HepG2 (cell line): ENCODE measurements around the gene TMEM121. TPM values are rescaled to one million over a fixed set of nuclear protein-coding genes. Genes with fewer than 3 reads are reported as not detected.
A peak's percentile ranks its signal among the peaks of the same experiment; 100 is the strongest.

Experiments
- BRCA1 ChIP-seq: sonication (generic); formaldehyde crosslinking; IDR thresholded peaks from 2 replicates; pipeline ENCODE4 v1.4.0; 2020; ENCODE audit warnings: missing genetic modification reagents
- ELF4 ChIP-seq: sonication (generic); formaldehyde crosslinking; IDR thresholded peaks from 2 replicates; pipeline ENCODE4 v1.5.0; 2020; ENCODE audit warnings: missing genetic modification reagents, mild to moderate bottlenecking, moderate library complexity, borderline replicate concordance
- FOXA3 ChIP-seq: IDR thresholded peaks from 2 replicates; pipeline ENCODE4 v1.6.1; 2016; ENCODE audit warnings: missing genetic modification reagents, missing compliant biosample characterization
- KAT8 ChIP-seq: IDR thresholded peaks from 2 replicates; pipeline ENCODE4 v1.6.1; 2016; ENCODE audit warnings: missing genetic modification reagents, missing compliant biosample characterization
- POLR2A ChIP-seq, 2 experiments: IDR thresholded peaks; 2 replicates each; pipeline ENCODE4 v1.6.1; 2011; ENCODE audit warnings: low read depth in 2 of 2, low read length in 2 of 2, mild to moderate bottlenecking in 1 of 2, moderate library complexity in 1 of 2; ENCODE audit not compliant: insufficient read depth in 1 of 2
- PPARG ChIP-seq: conservative IDR thresholded peaks from 2 replicates; pipeline ENCODE4 v1.6.1; 2016; ENCODE audit warnings: missing biosample characterization, missing genetic modification reagents
- RAD51 ChIP-seq: fragments of 450-650 bp; IDR thresholded peaks from 2 replicates; pipeline ENCODE4 v1.6.1; 2016; ENCODE audit warnings: borderline replicate concordance
- ZBTB42 ChIP-seq: sonication (generic); formaldehyde crosslinking; IDR thresholded peaks from 2 replicates; pipeline ENCODE4 v1.5.0; 2020; ENCODE audit warnings: mild to moderate bottlenecking, missing genetic modification reagents
- ZNF749 ChIP-seq: sonication (generic); formaldehyde crosslinking; IDR thresholded peaks from 2 replicates; pipeline ENCODE4 v1.8.0; 2022; ENCODE audit warnings: mild to moderate bottlenecking, missing genetic modification reagents, moderate library complexity, borderline replicate concordance
- polyA plus RNA-seq, 8 experiments: library from polyadenylated mRNA; depleted of rRNA in 3 of 8; stranded (reverse) in 7 of 8; unstranded in 1 of 8; fragments of >200 nt; fragmentation: Illumina TruSeq in 4 of 8; extraction: Trizol in 4 of 8; gene quantifications; 2 replicates each; pipeline versions ENCODE4 v1.2.1 to v1.2.3, GENCODE V29; 2011 to 2016; ENCODE audit warnings: low read depth in 4 of 8, missing spikeins in 1 of 8, mixed read lengths in 1 of 8; ENCODE audit not compliant: insufficient read depth in 1 of 8
- total RNA-seq, 5 experiments: library from RNA; depleted of rRNA; stranded (reverse); fragments of >200 nt; fragmentation: Illumina TruSeq; extraction: Trizol; gene quantifications; 2 replicates each; pipeline ENCODE4 v1.2.3, GENCODE V29; 2016; ENCODE audit warnings: low read depth in 1 of 5
- TF ChIP-seq, protein P1 (sequence below): sonication (generic); formaldehyde crosslinking; IDR thresholded peaks from 2 replicates; pipeline ENCODE4 v1.5.1; 2020; ENCODE audit warnings: missing genetic modification reagents, mild to moderate bottlenecking, borderline replicate concordance
- TF ChIP-seq, protein P2 (sequence below): sonication (generic); formaldehyde crosslinking; IDR thresholded peaks from 2 replicates; pipeline ENCODE4 v1.4.0; 2020; ENCODE audit warnings: mild to moderate bottlenecking, missing genetic modification reagents
- TF ChIP-seq, protein P3 (sequence below): IDR thresholded peaks from 2 replicates; pipeline ENCODE4 v1.6.1; 2016
- TF ChIP-seq, protein P4 (sequence below), 2 experiments: sonication (generic) in 1 of 2; formaldehyde crosslinking in 1 of 2; IDR thresholded peaks; 2 replicates each; pipeline versions ENCODE4 v1.6.1 to v1.9.0; 2014 to 2022; ENCODE audit warnings: antibody characterized with exemption in 1 of 2, borderline replicate concordance in 1 of 2, inconsistent platforms in 1 of 2, low read depth in 1 of 2, missing genetic modification reagents in 1 of 2

TMEM121 gene
- total and polyA plus RNA-seq, 2 of the 13 experiments (the other 11 are each of a cell fraction or from before 2014, with no cell fraction given): 6.6 to 19.0 TPM

DNA sequence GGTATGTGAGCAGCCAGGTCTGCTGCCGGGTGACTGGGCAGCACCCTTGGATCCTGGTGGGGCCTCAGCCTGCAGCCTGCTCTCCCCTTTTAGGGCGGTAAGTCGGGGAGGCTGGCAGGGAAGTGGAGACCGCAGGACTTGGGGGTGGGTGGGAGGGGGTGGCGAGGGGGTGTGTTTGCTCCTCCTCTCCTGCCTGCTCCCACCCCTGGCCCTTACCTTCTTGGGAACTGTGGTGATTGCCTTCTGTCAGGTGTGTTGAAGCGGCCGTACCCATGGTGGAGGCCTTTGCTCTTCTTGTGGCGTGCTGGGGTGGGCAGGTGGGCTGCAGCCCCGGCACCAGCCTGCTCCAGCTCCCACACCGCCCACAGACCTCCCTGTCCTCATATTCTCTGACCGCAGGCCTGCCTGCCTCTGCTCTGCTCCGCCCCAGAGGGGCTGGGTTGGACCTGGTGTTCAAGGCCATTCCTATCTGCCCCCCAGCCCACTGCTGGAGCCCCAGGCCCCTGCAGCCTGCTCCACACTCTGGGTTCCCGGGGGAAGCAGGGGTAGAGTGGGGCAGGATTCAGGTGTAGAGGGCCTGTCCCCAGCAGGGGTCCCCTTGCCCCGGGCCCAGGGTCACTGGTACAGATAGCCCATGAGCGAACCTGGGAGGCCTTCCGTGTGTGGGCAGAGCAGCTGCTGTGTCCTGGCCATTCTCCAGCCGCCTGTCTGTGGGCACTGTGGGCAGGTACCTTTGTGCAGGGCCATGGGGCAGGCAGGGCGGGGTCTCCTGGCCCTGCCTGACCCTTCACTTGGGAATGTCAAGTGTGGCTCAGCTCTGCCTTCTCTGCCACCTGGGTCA lies 30.2 kb upstream of the TMEM121 start (continued):
- TF ChIP-seq, protein P1, sequence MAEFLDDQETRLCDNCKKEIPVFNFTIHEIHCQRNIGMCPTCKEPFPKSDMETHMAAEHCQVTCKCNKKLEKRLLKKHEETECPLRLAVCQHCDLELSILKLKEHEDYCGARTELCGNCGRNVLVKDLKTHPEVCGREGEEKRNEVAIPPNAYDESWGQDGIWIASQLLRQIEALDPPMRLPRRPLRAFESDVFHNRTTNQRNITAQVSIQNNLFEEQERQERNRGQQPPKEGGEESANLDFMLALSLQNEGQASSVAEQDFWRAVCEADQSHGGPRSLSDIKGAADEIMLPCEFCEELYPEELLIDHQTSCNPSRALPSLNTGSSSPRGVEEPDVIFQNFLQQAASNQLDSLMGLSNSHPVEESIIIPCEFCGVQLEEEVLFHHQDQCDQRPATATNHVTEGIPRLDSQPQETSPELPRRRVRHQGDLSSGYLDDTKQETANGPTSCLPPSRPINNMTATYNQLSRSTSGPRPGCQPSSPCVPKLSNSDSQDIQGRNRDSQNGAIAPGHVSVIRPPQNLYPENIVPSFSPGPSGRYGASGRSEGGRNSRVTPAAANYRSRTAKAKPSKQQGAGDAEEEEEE (CRISPR knock-in tag): no peak
- TF ChIP-seq PPARG (CRISPR knock-in tag): peak; percentile 67; the same call in 1 of the 2 replicates
- peak in 1 of 2 experiments; percentile 78; a peak in 2 of 4 replicates for TF ChIP-seq POLR2A (IDR thresholded peaks at IDR 0.05; ENCODE audit: insufficient read depth in 1 of 2, low read depth in 2 of 2, low read length in 2 of 2)
- no peak for TF ChIP-seq RAD51
- TF ChIP-seq, protein P2, sequence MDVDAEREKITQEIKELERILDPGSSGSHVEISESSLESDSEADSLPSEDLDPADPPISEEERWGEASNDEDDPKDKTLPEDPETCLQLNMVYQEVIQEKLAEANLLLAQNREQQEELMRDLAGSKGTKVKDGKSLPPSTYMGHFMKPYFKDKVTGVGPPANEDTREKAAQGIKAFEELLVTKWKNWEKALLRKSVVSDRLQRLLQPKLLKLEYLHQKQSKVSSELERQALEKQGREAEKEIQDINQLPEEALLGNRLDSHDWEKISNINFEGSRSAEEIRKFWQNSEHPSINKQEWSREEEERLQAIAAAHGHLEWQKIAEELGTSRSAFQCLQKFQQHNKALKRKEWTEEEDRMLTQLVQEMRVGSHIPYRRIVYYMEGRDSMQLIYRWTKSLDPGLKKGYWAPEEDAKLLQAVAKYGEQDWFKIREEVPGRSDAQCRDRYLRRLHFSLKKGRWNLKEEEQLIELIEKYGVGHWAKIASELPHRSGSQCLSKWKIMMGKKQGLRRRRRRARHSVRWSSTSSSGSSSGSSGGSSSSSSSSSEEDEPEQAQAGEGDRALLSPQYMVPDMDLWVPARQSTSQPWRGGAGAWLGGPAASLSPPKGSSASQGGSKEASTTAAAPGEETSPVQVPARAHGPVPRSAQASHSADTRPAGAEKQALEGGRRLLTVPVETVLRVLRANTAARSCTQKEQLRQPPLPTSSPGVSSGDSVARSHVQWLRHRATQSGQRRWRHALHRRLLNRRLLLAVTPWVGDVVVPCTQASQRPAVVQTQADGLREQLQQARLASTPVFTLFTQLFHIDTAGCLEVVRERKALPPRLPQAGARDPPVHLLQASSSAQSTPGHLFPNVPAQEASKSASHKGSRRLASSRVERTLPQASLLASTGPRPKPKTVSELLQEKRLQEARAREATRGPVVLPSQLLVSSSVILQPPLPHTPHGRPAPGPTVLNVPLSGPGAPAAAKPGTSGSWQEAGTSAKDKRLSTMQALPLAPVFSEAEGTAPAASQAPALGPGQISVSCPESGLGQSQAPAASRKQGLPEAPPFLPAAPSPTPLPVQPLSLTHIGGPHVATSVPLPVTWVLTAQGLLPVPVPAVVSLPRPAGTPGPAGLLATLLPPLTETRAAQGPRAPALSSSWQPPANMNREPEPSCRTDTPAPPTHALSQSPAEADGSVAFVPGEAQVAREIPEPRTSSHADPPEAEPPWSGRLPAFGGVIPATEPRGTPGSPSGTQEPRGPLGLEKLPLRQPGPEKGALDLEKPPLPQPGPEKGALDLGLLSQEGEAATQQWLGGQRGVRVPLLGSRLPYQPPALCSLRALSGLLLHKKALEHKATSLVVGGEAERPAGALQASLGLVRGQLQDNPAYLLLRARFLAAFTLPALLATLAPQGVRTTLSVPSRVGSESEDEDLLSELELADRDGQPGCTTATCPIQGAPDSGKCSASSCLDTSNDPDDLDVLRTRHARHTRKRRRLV (CRISPR knock-in tag): no peak
- TF ChIP-seq, protein P3, sequence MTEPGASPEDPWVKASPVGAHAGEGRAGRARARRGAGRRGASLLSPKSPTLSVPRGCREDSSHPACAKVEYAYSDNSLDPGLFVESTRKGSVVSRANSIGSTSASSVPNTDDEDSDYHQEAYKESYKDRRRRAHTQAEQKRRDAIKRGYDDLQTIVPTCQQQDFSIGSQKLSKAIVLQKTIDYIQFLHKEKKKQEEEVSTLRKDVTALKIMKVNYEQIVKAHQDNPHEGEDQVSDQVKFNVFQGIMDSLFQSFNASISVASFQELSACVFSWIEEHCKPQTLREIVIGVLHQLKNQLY (CRISPR knock-in tag): peak; percentile 55
- TF ChIP-seq ZBTB42 (CRISPR knock-in tag): no peak
- TF ChIP-seq KAT8: no peak; the same call in 1 of the 2 replicates
- no peak for TF ChIP-seq ELF4 (CRISPR knock-in tag)
- no peak for TF ChIP-seq ZNF749 (CRISPR knock-in tag)
- peak; percentile 50; the same call in 1 of the 2 replicates for TF ChIP-seq FOXA3
- TF ChIP-seq, protein P4, sequence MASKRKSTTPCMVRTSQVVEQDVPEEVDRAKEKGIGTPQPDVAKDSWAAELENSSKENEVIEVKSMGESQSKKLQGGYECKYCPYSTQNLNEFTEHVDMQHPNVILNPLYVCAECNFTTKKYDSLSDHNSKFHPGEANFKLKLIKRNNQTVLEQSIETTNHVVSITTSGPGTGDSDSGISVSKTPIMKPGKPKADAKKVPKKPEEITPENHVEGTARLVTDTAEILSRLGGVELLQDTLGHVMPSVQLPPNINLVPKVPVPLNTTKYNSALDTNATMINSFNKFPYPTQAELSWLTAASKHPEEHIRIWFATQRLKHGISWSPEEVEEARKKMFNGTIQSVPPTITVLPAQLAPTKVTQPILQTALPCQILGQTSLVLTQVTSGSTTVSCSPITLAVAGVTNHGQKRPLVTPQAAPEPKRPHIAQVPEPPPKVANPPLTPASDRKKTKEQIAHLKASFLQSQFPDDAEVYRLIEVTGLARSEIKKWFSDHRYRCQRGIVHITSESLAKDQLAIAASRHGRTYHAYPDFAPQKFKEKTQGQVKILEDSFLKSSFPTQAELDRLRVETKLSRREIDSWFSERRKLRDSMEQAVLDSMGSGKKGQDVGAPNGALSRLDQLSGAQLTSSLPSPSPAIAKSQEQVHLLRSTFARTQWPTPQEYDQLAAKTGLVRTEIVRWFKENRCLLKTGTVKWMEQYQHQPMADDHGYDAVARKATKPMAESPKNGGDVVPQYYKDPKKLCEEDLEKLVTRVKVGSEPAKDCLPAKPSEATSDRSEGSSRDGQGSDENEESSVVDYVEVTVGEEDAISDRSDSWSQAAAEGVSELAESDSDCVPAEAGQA (IDR thresholded peaks at IDR 0.05; ENCODE audit: low read depth): no peak
- TF ChIP-seq, protein P4 (CRISPR knock-in tag; IDR thresholded peaks at IDR 0.05; ENCODE audit: borderline replicate concordance): no peak
- TF ChIP-seq BRCA1: no peak
